Mucosa of descending colon (tissue), 3 donors: ENCODE data around the gene CENPX. TPM values are rescaled to one million over a fixed set of nuclear protein-coding genes. Genes with fewer than 3 reads are reported as not detected.

ENCODE experiments used
- ATAC-seq: fragments of 200-7000 bp; cut with Tn5 transposase; one replicate; pipeline ENCODE4 v1.9.1; 2020; ENCODE audit warnings: mild to moderate bottlenecking, moderate library complexity
- DNase-seq, 3 donors: peaks; one replicate each; pipeline ENCODE4 v3.0.0-alpha.2; 2020
- H3K36me3 ChIP-seq: fragments of 200-600 bp; one replicate; pipeline ENCODE4 v1.8.0; 2021; ENCODE audit warnings: low read depth, mild to moderate bottlenecking
- H3K4me1 ChIP-seq: fragments of 200-600 bp; one replicate; pipeline ENCODE4 v1.8.0; 2021; ENCODE audit warnings: low read depth, mild to moderate bottlenecking
- H3K4me3 ChIP-seq: fragments of 200-600 bp; one replicate; pipeline ENCODE4 v1.8.0; 2021; ENCODE audit warnings: mild to moderate bottlenecking
- H3K9me3 ChIP-seq: fragments of 200-600 bp; one replicate; pipeline ENCODE4 v1.8.0; 2021; ENCODE audit warnings: mild to moderate bottlenecking
- CTCF ChIP-seq: fragments of 200-600 bp; IDR thresholded peaks from one replicate; pipeline ENCODE4 v1.8.0; 2022; ENCODE audit warnings: antibody characterized with exemption, mild to moderate bottlenecking
- intact Hi-C, 2 donors: fragments of 100-400 bp; cut with DNase I in 1 of 2; cut with micrococcal nuclease in 1 of 2; formaldehyde crosslinking; loops; one replicate each; pipeline versions ENCODE4 v1.11.0 to v1.11.1; 2022; cut with DNase I, micrococcal nuclease
- total RNA-seq, 3 donors: library from RNA; stranded (reverse); fragmentation: NEBNext Ultra II Directional in 2 of 3; extraction: Animal tissue kit (Norgen Biotek cat#: 25700) in 2 of 3; gene quantifications; one replicate each; pipeline versions ENCODE4 v1.2.1 to v1.2.4, GENCODE V29; 2021 to 2023
- donor health status: DM: no; HTN: no; CAD: no; lungs with moderate emphysema.
- donor health status: DM: no; HTN: no; CAD: no.
- donor health status: DM: no; HTN: yes; CAD: no.

The CENPX gene
- total RNA-seq, 3 donors from 2014 or later, result 76.3 to 114 (median 81.3) TPM

- intact Hi-C loops, result no loop called here
- Histone ChIP-seq H3K36me3 (no peaks in the 10 kb centered on the region), H3K4me1 (peaks cover 16% of the 10 kb centered on the region), H3K4me3 (no peak overlapping the region), H3K9me3 (no peaks in the 10 kb centered on the region)
- ATAC-seq (no peak), DNase-seq (no peak)
- TF ChIP-seq CTCF, result no peak
Observed at GRCh38 chr17:82063424-82064415, 41.0 kb upstream of the CENPX start.

- ATAC-seq, result no peak
- no peak overlapping the region for H3K4me3 ChIP-seq
- H3K4me1 ChIP-seq, result peaks cover 16% of the 10 kb centered on the region
- intact Hi-C loops, result no loop called here
- DNase-seq, result no peak
- no peaks in the 10 kb centered on the region for H3K36me3 ChIP-seq
- no peaks in the 10 kb centered on the region for H3K9me3 ChIP-seq
- no peak for TF ChIP-seq CTCF
Observed at GRCh38 chr17:82062984-82063368, 40.3 kb upstream of the CENPX start.

GRCh38 chr17:82062076-82062983 lies 39.7 kb upstream of the CENPX start:
- peaks cover 16% of the 10 kb centered on the region for H3K4me1 ChIP-seq
- H3K36me3 ChIP-seq, result no peaks in the 10 kb centered on the region
- no peaks in the 10 kb centered on the region for H3K9me3 ChIP-seq
- H3K4me3 ChIP-seq, result no peak overlapping the region
- intact Hi-C loops, result no loop called here
- DNase-seq (no peak), ATAC-seq (no peak)
- no peak for TF ChIP-seq CTCF

GRCh38 chr17:82061047-82061925 lies 38.6 kb upstream of the CENPX start:
- ATAC-seq, result no peak
- no peaks in the 10 kb centered on the region for H3K9me3 ChIP-seq
- DNase-seq, result peak in 1 of 3 donors; percentile 47
- no peaks in the 10 kb centered on the region for H3K36me3 ChIP-seq
- intact Hi-C loops, result no loop called here
- no peak for TF ChIP-seq CTCF
- H3K4me3 ChIP-seq, result no peak overlapping the region
- peaks cover 14% of the 10 kb centered on the region for H3K4me1 ChIP-seq

GRCh38 chr17:82060614-82061013 lies 37.9 kb upstream of the CENPX start:
- intact Hi-C loops, result no loop called here
- H3K36me3 ChIP-seq, result no peaks in the 10 kb centered on the region

More at GRCh38 chr17:82060614-82061013, 37.9 kb upstream of the CENPX start:
- peak in 1 of 3 donors; percentile 50 for DNase-seq
- no peak overlapping the region for H3K4me3 ChIP-seq
- no peak for TF ChIP-seq CTCF
- no peak for ATAC-seq
- peaks cover 10% of the 10 kb centered on the region for H3K4me1 ChIP-seq
- no peaks in the 10 kb centered on the region for H3K9me3 ChIP-seq
